DOHH2 (cell line): ENCODE data around the gene VAV1.

Experiments
- H3F3A ChIP-seq: fragments of 200-600 bp; sonication (generic), shearing (Covaris generic); 2 replicates; pipeline ENCODE4 v1.6.0; 2016; ENCODE audit warnings: antibody characterized with exemption, mild to moderate bottlenecking; ENCODE audit not compliant: control insufficient read depth, insufficient read depth
- H3K27ac ChIP-seq: fragments of 200-600 bp; sonication (generic); 2 replicates; pipeline ENCODE4 v1.5.1; 2014; ENCODE audit warnings: low read depth, mild to moderate bottlenecking, low read length, moderate library complexity
- H3K27me3 ChIP-seq: fragments of 200-600 bp; sonication (generic); 2 replicates; pipeline ENCODE4 v1.6.1; 2014; ENCODE audit warnings: mild to moderate bottlenecking, low read length, mixed read lengths; ENCODE audit not compliant: control insufficient read depth
- H3K36me3 ChIP-seq: fragments of 200-600 bp; sonication (generic); 2 replicates; pipeline ENCODE4 v1.6.1; 2014; ENCODE audit warnings: mild to moderate bottlenecking, low read length, moderate library complexity, mixed read lengths; ENCODE audit not compliant: control insufficient read depth
- H3K4me1 ChIP-seq: fragments of 200-600 bp; sonication (generic); 2 replicates; pipeline ENCODE4 v1.6.1; 2014; ENCODE audit warnings: mild to moderate bottlenecking, low read length, mixed read lengths; ENCODE audit not compliant: control insufficient read depth
- H3K4me2 ChIP-seq: fragments of 200-600 bp; sonication (generic); 2 replicates; pipeline ENCODE4 v1.6.0; 2014; ENCODE audit warnings: mild to moderate bottlenecking, low read length, moderate library complexity
- H3K4me3 ChIP-seq: fragments of 200-600 bp; sonication (generic); 2 replicates; pipeline ENCODE4 v1.5.1; 2014; ENCODE audit warnings: mild to moderate bottlenecking, low read length, mixed read lengths
- H3K79me2 ChIP-seq: fragments of 200-600 bp; sonication (generic); 2 replicates; pipeline ENCODE4 v1.6.1; 2014; ENCODE audit warnings: mild to moderate bottlenecking, low read length, mixed read lengths; ENCODE audit not compliant: control insufficient read depth
- H3K9me2 ChIP-seq: fragments of 200-600 bp; sonication (generic); replicated peaks from 2 replicates; pipeline ENCODE4 v1.6.1; 2014; ENCODE audit warnings: mild to moderate bottlenecking, low read length, mixed read lengths; ENCODE audit not compliant: control insufficient read depth
- H3K9me3 ChIP-seq: fragments of 200-600 bp; sonication (generic); 2 replicates; pipeline ENCODE4 v1.6.1; 2014; ENCODE audit warnings: antibody characterized with exemption, low read length, mixed read lengths; ENCODE audit not compliant: control insufficient read depth, insufficient read depth
- H4K20me1 ChIP-seq: fragments of 200-600 bp; sonication (generic); 2 replicates; pipeline ENCODE4 v1.6.0; 2014; ENCODE audit warnings: low read depth, mild to moderate bottlenecking, antibody characterized with exemption, low read length, moderate library complexity; ENCODE audit not compliant: control insufficient read depth, insufficient read depth
- CTCF ChIP-seq: fragments of 200-600 bp; sonication (generic); IDR thresholded peaks from one replicate; pipeline ENCODE4 v1.5.1; 2014; ENCODE audit warnings: antibody characterized with exemption, mild to moderate bottlenecking, low read depth, low read length; ENCODE audit not compliant: poor library complexity, severe bottlenecking
- EZH2phosphoT487 ChIP-seq: fragments of 200-600 bp; sonication (generic); IDR thresholded peaks from 2 replicates; pipeline ENCODE4 v1.6.1; 2017; ENCODE audit warnings: borderline replicate concordance, mild to moderate bottlenecking, antibody characterized with exemption, low read length, moderate library complexity, mixed read lengths

VAV1 gene

GRCh38 chr19:6811378-6811777 is 38.9 kb downstream of the VAV1 start:
- Histone ChIP-seq H3K4me1 (peaks cover 10% of the 10 kb centered on the region), H3K36me3 (peaks cover 7% of the 10 kb centered on the region), H3K4me3 (no peak overlapping the region), H3K27me3 (no peaks in the 10 kb centered on the region), H4K20me1 (no peaks in the 10 kb centered on the region), H3F3A (peaks cover 3% of the 10 kb centered on the region; the same call in 1 of the 2 replicates), H3K27ac (no peak overlapping the region), H3K4me2 (no peak overlapping the region), H3K79me2 (peaks cover 70% of the 10 kb centered on the region), H3K9me3 (no peaks in the 10 kb centered on the region), H3K9me2 (no peaks in the 10 kb centered on the region)
- TF ChIP-seq CTCF (no peak), EZH2phosphoT487 (no peak)

- Histone ChIP-seq H3F3A (peaks cover 3% of the 10 kb centered on the region; the same call in 1 of the 2 replicates), H3K9me2 (no peaks in the 10 kb centered on the region), H3K27ac (no peak overlapping the region), H3K4me3 (no peak overlapping the region), H3K36me3 (peaks cover 7% of the 10 kb centered on the region), H3K27me3 (no peaks in the 10 kb centered on the region), H3K79me2 (peaks cover 68% of the 10 kb centered on the region), H4K20me1 (no peaks in the 10 kb centered on the region), H3K4me2 (no peak overlapping the region), H3K4me1 (peaks cover 10% of the 10 kb centered on the region), H3K9me3 (no peaks in the 10 kb centered on the region)
- TF ChIP-seq CTCF (no peak), EZH2phosphoT487 (no peak)
Observed at GRCh38 chr19:6811906-6812305, 39.4 kb downstream of the VAV1 start.

- Histone ChIP-seq H3F3A (peaks cover 3% of the 10 kb centered on the region; the same call in 1 of the 2 replicates), H3K9me3 (no peaks in the 10 kb centered on the region), H4K20me1 (no peaks in the 10 kb centered on the region), H3K4me1 (peaks cover 10% of the 10 kb centered on the region), H3K9me2 (no peaks in the 10 kb centered on the region), H3K4me3 (no peak overlapping the region), H3K4me2 (no peak overlapping the region), H3K36me3 (peaks cover 7% of the 10 kb centered on the region), H3K27me3 (no peaks in the 10 kb centered on the region), H3K27ac (no peak overlapping the region), H3K79me2 (peaks cover 66% of the 10 kb centered on the region)
- TF ChIP-seq EZH2phosphoT487 (no peak), CTCF (no peak)
Observed at GRCh38 chr19:6812612-6813011, 40.1 kb downstream of the VAV1 start.

- Histone ChIP-seq H3K79me2 (peaks cover 68% of the 10 kb centered on the region), H3K4me2 (no peak overlapping the region), H3K9me3 (no peaks in the 10 kb centered on the region), H3K4me3 (no peak overlapping the region), H3K36me3 (peaks cover 4% of the 10 kb centered on the region), H4K20me1 (no peaks in the 10 kb centered on the region), H3K27me3 (no peaks in the 10 kb centered on the region), H3K4me1 (peaks cover 10% of the 10 kb centered on the region), H3K27ac (no peak overlapping the region), H3F3A (peaks cover 3% of the 10 kb centered on the region; the same call in 1 of the 2 replicates), H3K9me2 (no peaks in the 10 kb centered on the region)
- TF ChIP-seq EZH2phosphoT487 = no peak
- TF ChIP-seq CTCF = no peak
Observed at GRCh38 chr19:6813659-6814058, 41.2 kb downstream of the VAV1 start.
